Fibroblast of skin of left biceps (primary cell): ENCODE results near the gene NACC2.
"Not testable (repeated sequence)": the region's sequence is repeated elsewhere in the genome, so short reads cannot be mapped to it uniquely, and the experiment has no call there.

Source experiments
- DNase-seq, 2 experiments: peaks; one replicate each; pipeline ENCODE4 v3.0.0-alpha.2; 2013; ENCODE audit warnings: low read depth in 2 of 2

NACC2 gene

GRCh38 chr9:135979547-135980166 is 115.4 kb downstream of the NACC2 start:
- no peak for DNase-seq

- DNase-seq: no peak
These were observed 116.2 kb downstream of the NACC2 start for GRCh38 chr9:135978642-135979546.

DNA sequence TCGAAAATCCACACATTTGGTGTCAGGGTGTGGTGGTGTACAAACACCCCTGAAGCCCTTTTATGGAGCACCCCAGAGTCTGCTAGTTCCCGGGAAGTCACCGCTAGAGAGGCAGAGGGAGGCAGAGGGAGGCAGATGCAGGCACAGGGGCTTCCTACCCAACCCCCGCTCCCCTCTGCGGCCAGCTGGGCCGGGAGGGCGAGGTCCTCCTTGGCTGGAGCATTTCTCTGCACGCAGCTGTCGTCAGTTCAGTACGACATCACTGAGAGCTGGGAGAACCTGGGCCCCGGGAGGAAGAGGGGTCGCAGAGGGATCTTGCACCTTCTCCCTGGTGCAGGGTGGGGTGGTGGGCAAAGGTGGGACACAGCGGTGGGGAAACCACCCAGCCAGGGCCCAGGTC is 118.1 kb downstream of the NACC2 start:
- no peak for DNase-seq

GRCh38 chr9:135976531-135976930 is 118.6 kb downstream of the NACC2 start:
- DNase-seq: no peak

- DNase-seq: no peak
These were observed 119.3 kb downstream of the NACC2 start for GRCh38 chr9:135975834-135976233.

DNA sequence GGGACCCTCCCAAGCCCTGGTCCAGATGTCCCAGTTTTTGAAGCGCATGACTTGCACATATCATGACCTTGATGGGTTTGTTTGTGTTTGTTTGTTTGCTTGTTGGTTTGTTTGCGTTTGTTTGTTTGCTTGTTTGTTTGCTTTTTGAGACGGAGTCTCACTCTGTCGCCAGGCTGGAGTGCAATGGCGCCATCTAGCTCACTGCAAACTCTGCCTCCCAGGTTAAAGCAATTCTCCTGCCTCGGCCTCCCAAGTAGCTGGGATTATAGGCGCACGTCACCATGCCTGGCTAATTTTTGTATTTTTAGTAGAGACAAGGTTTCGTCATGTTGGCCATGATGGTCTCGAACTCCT is 120.9 kb downstream of the NACC2 start:
- DNase-seq: no peak

- no peak for DNase-seq
These were observed 121.5 kb downstream of the NACC2 start for GRCh38 chr9:135973277-135974219.

GRCh38 chr9:135971892-135972291 is 123.2 kb downstream of the NACC2 start:
- DNase-seq: no peak

DNA sequence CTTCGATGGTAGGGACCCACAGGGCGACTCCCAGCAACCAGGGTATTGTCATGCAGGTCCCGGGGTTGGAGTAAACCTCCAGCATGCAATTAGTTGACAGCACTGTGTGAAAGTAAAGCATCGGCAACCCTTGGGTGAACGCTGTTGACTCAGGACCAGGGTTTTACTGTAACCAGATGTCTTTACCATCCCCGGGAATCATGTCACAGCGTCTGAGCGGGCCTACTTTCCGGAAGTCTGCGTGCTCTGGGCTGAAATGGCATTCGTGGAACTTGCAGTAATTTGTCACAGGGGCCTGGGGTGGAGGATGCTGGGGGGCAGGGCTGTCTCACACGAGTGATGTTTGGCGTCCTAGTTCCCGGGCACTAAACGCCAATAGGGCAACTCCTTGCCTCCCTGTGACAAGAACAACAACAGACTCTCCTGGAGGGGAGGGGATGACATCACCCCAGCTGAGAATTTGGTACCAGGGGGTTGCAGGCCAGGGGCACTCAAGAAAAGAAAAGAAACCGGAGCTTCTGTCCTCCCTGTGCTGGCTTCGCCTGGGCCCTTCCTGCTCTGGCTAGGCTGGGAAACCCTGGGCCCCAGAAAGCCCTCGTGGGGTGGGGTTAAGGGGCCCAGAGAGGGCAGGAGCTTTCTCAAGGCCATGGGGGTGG is 123.8 kb downstream of the NACC2 start:
- DNase-seq: peak; percentile 9 to 12

GRCh38 chr9:135970128-135970815 is 124.8 kb downstream of the NACC2 start:
- no peak for DNase-seq

DNA sequence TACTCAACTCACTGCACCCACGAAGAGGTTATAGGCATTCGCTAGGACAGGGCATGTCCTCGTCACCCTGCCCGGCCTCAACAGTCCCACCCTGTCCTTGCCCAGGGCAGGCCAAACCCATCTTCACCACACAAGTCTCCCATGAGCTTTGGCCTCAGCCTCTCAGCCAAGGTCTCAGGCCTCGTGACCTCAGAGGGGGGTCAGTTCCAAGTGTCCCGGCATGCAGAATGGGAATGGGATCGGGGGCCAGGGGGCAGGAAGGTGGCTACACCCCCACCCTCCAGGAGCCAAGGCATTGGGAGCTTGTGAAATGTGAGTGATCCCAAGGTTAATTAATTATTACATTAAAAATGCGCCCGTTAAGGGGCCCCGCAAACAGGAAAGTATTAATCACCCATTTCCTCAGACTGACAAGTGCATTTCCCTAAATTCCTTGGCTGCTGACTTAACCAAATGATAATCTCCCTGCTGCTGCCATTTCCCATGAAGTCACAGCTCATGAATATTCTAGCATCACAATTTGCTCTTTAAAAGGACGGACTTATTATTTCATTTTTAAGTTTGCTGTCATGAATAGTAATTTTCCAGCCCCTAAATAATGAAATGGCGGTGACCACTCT is 125.9 kb downstream of the NACC2 start:
- DNase-seq: no peak

- no peak for DNase-seq
These were observed 126.5 kb downstream of the NACC2 start for GRCh38 chr9:135968601-135969000.

GRCh38 chr9:135968083-135968476 is 127.0 kb downstream of the NACC2 start:
- DNase-seq: no peak

DNA sequence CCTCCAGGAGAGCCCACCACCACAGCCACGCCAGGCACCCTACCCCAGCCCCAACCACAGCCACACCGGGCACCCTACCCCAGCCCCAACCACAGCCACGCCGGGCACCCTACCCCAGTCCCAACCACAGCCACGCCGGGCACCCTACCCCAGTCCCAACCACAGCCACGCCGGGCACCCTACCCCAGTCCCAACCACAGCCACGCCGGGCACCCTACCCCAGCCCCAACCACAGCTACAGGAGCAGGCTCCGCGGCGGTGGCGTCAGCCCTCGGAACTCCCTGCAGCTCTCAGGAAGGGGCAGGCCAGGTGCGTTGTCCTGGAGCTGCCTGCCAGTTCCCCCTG is 128.2 kb downstream of the NACC2 start:
- DNase-seq: not testable (repeated sequence)

DNA sequence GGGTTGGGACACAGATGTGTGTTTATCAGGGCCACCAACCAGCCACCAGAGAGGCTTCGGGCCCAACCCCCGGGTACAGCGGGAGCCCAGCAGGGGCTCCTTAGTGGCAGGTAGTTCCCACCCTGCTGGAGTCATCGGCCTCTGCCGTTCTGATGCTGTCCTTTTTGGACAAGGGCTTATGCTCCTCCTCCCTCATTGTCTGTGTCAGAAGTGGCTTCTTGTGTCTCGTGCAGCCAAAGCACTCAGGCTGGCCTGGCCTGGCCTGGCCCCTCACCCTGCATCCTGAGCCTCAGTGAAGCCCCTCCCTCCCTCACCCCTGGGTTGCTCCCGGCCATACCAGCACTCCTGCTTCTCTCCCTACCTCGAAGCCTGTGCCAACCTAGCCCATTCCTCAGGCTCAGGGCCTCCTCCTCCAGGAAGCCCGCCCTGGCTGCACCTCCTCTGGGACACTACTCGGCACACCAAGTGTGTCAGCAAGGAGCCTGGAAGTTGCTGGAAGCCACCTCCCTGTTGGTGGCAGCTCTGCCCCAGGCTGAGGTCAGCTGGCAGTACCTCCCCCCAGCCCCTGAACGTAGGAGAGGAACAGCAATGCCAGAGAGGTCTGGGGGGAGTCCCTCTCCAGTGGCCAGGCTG is 129.8 kb downstream of the NACC2 start:
- no peak for DNase-seq

GRCh38 chr9:135963938-135964337 is 131.2 kb downstream of the NACC2 start:
- no peak for DNase-seq

DNA sequence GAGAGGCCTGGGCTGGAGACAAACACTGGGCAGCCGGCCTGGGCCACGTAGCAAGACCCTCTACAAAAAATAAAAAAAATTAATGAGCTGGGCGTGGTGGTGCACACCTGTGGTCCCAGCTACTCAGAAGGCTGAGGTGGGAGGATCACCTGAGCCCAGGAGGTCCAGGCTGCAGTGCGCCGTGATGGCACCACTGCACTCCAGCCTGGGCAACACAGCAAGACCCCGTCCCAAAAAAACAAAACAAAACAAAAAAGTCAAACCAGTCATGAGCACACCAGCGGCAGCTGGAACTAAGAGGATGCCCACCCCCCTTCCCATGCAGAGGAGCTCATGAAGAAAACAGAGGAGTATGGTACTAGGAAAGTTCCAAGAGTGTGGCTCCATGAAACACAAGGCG is 131.8 kb downstream of the NACC2 start:
- no peak for DNase-seq

GRCh38 chr9:135962696-135963307 is 132.3 kb downstream of the NACC2 start:
- no peak for DNase-seq

DNA sequence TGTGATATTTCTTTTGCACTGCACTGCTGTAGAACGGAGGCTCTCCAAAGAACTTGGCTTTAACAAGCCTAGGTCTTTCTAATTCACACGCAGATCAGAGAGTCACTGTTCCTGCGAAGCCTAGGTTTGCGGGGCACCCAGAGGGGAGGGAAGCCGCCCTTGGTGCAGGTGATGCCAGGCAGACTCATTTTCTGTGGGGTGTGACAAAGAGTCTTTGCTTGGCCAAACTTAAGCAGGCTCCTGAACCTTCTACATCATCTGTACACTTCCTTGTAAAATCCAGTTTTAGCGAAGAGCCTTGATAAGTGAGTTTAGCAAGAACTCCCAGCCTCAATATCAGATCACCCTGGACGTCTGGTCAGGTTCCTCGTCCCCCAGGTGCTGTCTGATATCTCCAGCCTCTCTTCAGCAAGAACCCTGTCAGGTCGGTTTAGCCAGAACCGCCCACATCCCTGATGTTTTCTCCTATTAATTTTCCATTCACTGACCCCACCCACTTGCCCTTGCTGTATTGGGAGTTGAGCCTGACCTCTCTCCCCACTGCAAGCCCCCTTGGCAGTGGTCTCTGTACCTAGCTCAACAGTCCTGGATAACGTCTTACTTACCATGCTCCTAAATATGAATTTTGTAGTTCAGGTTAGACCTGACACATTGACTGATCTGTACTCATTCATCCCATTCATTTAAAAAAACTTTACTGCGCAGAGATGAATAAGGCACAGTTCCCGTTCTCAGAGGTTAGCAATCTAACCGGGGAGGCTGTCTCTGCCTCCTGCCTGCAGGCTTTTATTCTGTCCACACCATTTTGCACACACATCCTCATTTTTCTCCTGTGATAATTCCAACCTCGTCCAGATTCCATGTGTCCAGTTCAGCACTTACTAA is 133.0 kb downstream of the NACC2 start:
- no peak for DNase-seq
